Adipose tissue (tissue), 3 donors: ENCODE results near the gene ZCCHC7. TPM values are rescaled to one million over a fixed set of nuclear protein-coding genes. Genes with fewer than 3 reads are reported as not detected.
"Not testable (repeated sequence)": the region's sequence is repeated elsewhere in the genome, so short reads cannot be mapped to it uniquely, and the experiment has no call there.

ENCODE experiments used
- H3K27ac ChIP-seq: one replicate; pipeline ENCODE4 v1.5.1; 2013; ENCODE audit warnings: low read depth, low read length
- WGBS, 3 donors: extraction: QIAGEN DNeasy Blood & Tissue Kit; methylation state at CpG; one replicate each; pipeline ENCODE4 v1.1.7; 2013; 5-methylcytosine and 5-hydroxymethylcytosine counted together
- polyA plus RNA-seq, 3 donors: library from polyadenylated mRNA; stranded (reverse); fragments of 200-250 nt; gene quantifications; one replicate each; pipeline ENCODE4 v1.2.3, GENCODE V29; 2013
- donor health status: healthy with polysubstance abuse.
- donor health status: Bipolar disorder and iron deficiency.
- donor health status: healthy.

ZCCHC7 gene
- polyA plus RNA-seq, 3 donors = 5.2 to 13.2 (median 8.0) TPM

GRCh38 chr9:37300620-37301019 is 180.2 kb downstream of the ZCCHC7 start:
- H3K27ac ChIP-seq = no peak overlapping the region
- WGBS, 3 donors = 50 to 60% (median 56%) methylated on average over 1 of the region's 1 CpG

GRCh38 chr9:37301042-37301853 is 180.9 kb downstream of the ZCCHC7 start:
- WGBS, 3 donors = 85 to 98% (median 90%) methylated on average over 2 of the region's 2 CpGs

GRCh38 chr9:37301854-37302172 is 181.4 kb downstream of the ZCCHC7 start:
- 0 to 84% (median 55%) methylated on average over 1 of the region's 1 CpG for WGBS, 3 donors
- no peak overlapping the region for H3K27ac ChIP-seq

More at GRCh38 chr9:37301042-37301853, 180.9 kb downstream of the ZCCHC7 start:
- H3K27ac ChIP-seq = no peak overlapping the region

- WGBS, 3 donors = 32 to 67% (median 47%) methylated on average over 3 of the region's 3 CpGs
- H3K27ac ChIP-seq = no peak overlapping the region
Measured at GRCh38 chr9:37302277-37302676, 181.9 kb downstream of the ZCCHC7 start.

GRCh38 chr9:37303272-37303671 is 182.9 kb downstream of the ZCCHC7 start:
- H3K27ac ChIP-seq = not testable (repeated sequence)
- 95 to 97% (median 95%) methylated on average over 11 of the region's 11 CpGs for WGBS, 3 donors

DNA sequence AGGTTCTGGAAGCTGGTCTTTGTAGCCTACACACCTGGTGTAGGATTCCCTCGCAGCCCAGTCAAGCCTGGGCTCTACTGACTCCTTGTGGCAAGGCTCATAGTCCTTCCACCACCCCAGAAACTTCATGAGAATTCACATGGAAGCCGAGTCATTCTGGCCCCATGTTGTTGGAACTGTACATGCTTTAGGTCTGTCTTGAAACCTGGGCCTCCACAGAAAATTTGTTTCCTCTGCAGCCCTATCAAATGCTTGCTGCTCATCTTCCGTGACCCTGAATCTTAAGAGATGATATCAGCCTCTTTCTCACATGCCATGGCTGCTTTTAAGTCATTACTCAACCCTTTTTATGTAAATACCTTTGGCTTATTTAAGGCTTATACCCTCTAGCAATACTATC is 188.8 kb downstream of the ZCCHC7 start:
- 92 to 95% (median 94%) methylated on average over 3 of the region's 3 CpGs for WGBS, 3 donors
- no peak overlapping the region for H3K27ac ChIP-seq

DNA sequence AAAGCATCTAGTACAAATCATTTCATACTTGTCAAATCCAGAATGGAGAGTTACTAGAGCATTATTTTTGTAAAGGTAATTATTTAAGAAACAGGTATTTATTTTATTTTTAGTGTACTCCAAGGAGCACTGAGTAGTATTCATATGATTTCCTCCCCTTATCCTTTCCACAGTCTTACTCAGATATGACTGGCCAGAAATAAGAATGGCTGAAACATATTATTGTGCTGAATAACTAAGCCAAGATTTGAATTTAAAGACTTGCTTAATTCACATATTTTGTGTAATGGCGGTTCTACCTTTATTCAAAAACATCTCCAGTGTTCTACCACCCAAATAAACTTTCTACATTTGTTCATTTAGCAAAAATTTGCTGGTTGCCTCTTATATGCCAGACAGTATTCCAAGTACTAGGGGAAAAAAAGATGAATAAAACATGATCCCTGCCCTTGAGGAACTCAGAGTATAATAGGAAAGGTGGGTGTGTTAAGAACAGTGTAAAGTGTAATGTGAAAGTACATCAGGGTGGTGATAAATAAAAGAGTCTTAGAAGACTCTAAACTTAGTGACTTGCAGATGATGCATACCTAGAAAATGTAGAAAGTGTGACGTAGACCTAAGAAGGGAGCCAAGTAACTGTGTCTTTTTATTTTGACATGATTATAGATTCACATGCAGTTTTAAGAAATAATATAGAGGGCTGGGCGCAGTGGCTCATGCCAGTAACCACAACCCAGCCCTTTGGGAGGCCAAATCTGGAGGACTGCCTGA is 191.7 kb downstream of the ZCCHC7 start:
- no peak overlapping the region for H3K27ac ChIP-seq
- 95 to 99% (median 98%) methylated on average over 3 of the region's 3 CpGs for WGBS, 3 donors

DNA sequence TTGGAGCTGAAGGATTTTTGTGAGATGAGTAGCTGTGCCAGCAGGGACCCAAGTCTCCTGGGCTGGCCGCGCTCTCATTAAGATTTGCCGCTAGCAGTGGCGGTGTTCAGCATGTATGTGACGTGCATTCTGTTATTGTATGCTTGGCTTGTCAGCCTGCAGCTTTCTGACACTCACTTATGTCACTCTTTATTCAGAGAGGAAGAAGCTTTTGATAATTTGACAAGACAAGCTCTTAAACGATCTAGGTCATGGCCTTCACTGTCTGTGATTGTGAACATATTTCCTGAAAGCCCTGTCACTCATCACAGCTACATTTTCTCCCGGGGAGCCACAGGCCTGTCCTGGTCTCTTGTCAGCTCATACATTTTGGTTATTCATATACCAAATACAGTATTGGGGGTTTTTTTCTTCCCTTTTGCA is 203.9 kb downstream of the ZCCHC7 start:
- 79 to 82% (median 81%) methylated on average over 7 of the region's 7 CpGs for WGBS, 3 donors
- H3K27ac ChIP-seq = no peak overlapping the region

GRCh38 chr9:37324691-37325490 is 204.5 kb downstream of the ZCCHC7 start:
- WGBS, 3 donors = 82 to 91% (median 88%) methylated on average over 5 of the region's 5 CpGs
- no peak overlapping the region for H3K27ac ChIP-seq

- H3K27ac ChIP-seq = no peak overlapping the region
- WGBS, 3 donors = 27 to 53% (median 45%) methylated on average over 2 of the region's 2 CpGs
Measured at GRCh38 chr9:37325778-37326177, 205.4 kb downstream of the ZCCHC7 start.

- no peak overlapping the region for H3K27ac ChIP-seq
- WGBS, 3 donors = 32 to 97% (median 89%) methylated on average over 4 of the region's 4 CpGs
Measured at GRCh38 chr9:37327553-37327952, 207.2 kb downstream of the ZCCHC7 start.

DNA sequence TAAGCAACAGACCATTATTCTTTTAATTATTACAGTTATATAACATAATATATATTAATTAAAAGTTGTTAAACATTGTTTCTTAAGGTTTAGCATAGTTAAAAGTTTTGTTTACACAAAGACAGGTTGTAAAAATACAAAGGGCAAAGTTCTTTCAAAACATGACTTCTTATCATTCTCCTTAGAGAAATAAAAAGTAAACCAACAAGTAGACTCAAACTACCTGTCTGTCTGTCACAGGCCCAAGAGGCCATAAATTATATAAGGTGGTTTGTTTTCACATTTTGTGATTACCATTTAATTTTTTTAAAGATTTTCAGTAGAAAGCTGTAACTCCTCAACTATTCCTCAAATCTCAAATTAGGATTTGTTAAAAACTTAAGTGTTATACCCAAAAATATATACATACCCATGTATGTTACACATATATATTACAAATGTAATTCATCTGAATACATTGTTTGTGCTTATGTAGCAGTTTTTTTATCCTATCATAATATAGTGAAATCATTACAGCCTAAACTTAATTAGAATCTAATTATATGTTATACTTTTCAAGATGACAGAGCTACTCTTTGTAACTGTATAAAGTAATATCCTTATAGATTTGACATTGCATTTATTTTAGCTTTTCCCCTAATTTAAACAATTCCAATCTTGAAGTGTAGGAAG is 208.3 kb downstream of the ZCCHC7 start:
- no peak overlapping the region for H3K27ac ChIP-seq

DNA sequence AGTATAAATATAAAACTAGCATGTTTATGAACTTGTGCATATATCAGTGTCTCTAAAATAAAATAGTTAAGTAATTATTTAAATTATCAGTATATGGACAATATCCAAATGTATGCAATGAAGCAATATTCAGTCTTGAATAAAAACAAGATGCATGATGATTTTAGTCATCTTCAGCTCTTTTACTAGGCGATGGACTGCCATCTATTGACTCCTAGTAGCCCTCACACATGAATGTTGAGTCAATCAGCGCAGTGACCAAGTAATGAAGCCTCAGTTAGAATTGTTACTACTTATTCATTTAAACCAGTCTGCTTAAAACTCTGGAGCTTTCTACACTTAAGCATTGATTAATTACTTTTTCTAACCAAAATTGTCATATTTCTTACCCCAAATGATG is 209.2 kb downstream of the ZCCHC7 start:
- 69 to 93% (median 93%) methylated on average over 2 of the region's 2 CpGs for WGBS, 3 donors
- H3K27ac ChIP-seq = no peak overlapping the region

- WGBS, 3 donors = 81 to 100% (median 95%) methylated on average over 1 of the region's 1 CpG
- no peak overlapping the region for H3K27ac ChIP-seq
Measured at GRCh38 chr9:37331871-37332270, 211.5 kb downstream of the ZCCHC7 start.

- H3K27ac ChIP-seq = no peak overlapping the region
Measured at GRCh38 chr9:37332578-37332977, 212.2 kb downstream of the ZCCHC7 start.

- H3K27ac ChIP-seq = no peak overlapping the region
- WGBS, 3 donors = 56 to 63% (median 58%) methylated on average over 2 of the region's 2 CpGs
Measured at GRCh38 chr9:37333288-37333687, 212.9 kb downstream of the ZCCHC7 start.

DNA sequence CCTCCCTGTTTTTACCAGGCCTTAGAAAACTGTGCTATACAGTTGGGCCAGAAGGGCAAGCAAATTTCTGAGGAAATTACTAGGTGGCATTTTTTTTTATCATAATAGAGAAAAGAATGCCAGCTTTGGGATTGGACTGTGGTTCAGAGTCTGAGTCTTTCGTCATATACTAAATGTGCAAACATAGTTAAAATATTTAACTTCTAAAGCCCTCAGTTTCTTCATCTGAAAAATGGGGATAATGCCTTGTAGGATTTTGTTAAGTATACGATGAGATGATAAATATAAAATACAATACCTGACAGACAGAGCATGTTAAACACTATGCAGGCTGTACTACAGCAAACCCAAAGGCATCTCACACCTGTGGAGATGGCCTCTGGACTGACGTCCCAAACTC is 214.9 kb downstream of the ZCCHC7 start:
- no peak overlapping the region for H3K27ac ChIP-seq
- WGBS, 3 donors = 76 to 97% (median 95%) methylated on average over 3 of the region's 3 CpGs

- H3K27ac ChIP-seq = no peak overlapping the region
- 40 to 82% (median 82%) methylated on average over 3 of the region's 3 CpGs for WGBS, 3 donors
Measured at GRCh38 chr9:37336150-37336549, 215.8 kb downstream of the ZCCHC7 start.
